Dermis blood vessel endothelial cell (primary cell): Measurements from ENCODE around the gene SMIM32. TPM values are rescaled to one million over a fixed set of nuclear protein-coding genes. Genes with fewer than 3 reads are reported as not detected.

Experiments
- DNase-seq: peaks from one replicate; pipeline ENCODE4 v3.0.0; 2010
- total RNA-seq: library from RNA; depleted of rRNA; stranded (reverse); fragments of >200 nt; gene quantifications from 2 replicates; pipeline ENCODE4 v1.2.3, GENCODE V29; 2014

The SMIM32 gene
- total RNA-seq, 1 donor from 2014 or later = not detected

DNA sequence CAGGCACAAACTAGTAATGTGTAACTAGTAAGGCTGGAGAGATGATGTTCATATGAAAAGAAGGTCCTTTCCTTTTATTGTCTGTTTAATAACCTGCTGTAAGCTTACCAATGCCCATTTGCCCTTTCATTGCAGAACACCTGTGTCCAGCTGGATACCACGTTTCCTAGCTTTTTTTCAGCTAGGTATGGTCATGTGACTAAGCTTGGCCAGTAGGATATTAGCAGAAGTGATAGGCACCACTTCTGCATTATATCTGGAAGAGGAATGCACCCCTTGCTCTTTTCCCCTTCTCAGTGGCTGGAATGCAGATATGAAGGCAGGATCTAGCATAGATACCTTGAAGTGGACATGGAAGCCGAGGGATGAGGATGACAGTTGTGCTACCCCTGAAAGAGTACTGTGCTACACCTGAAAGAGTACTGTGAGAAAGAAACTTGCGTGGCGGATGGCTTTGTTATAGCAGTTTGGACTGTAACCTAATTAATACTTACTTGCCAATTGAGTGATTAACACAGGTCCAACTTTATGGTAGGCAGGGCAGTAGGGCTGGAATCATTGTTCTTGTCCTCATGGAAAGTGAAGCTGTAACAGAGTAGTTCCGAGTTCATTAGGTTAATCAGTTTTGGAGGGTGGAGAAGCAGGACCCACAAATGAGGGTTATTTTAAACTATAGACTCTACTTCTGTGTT, 6.8 kb downstream of the SMIM32 start:
- no peak for DNase-seq

DNA sequence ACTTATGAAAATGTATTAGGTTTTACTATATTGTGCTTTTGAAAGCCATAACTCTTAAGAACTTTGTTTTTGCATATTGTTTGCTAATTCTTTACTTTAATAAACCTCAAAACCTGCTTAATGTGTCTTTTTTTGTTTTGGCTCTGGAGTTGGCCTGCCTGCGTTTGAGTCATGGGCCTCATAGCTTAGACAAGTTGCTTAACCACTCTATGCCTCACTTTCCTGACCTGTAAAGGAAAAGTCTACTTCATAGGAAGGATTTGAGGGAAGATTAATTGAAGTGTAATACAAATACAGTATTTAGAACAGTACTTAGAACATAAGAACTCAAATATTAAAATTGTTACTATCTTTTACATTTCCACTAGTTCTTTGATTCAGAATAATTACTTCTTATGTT, 10.3 kb downstream of the SMIM32 start:
- DNase-seq = no peak

- DNase-seq = peak; percentile 74
Observed at GRCh38 chr5:136174021-136174659, 18.8 kb downstream of the SMIM32 start.

DNA sequence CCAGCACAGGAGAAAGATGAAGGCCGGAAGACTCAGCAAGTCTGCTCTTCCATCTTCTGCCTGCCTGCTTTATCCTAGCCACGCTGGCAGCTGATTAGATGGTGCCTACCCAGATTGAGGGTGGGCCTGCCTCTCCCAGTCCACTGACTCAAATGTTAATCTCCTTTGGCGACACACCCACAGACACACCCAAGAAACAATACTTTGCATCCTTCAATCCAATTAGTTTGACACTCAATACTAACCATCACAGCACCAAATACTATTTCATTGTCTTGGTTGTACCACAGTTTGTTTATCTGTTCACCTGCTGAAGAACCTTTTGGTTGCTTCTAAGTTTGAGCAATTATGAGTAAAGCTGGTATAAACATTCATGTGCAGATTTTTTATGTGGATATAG, 23.7 kb downstream of the SMIM32 start:
- DNase-seq = no peak

DNA sequence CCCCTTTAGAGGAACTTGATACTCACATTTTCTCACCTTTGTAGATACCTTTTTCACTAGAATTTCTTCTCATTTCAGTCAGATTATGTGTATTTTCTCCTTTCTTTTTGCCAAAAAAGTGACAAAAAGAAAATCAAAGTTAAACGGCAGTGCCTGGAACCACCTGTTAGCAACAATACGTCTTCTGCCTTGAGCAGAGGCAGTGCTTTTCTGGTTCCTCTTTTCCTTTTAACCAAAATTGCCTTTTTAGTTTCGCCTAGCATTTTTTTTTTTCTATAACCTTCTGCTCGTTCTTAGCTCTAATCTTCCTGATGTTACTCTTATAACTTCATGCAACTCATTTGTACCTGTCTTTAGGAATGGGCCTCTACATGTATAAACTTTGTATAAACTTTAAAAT, 26.1 kb downstream of the SMIM32 start:
- DNase-seq = no peak

DNA sequence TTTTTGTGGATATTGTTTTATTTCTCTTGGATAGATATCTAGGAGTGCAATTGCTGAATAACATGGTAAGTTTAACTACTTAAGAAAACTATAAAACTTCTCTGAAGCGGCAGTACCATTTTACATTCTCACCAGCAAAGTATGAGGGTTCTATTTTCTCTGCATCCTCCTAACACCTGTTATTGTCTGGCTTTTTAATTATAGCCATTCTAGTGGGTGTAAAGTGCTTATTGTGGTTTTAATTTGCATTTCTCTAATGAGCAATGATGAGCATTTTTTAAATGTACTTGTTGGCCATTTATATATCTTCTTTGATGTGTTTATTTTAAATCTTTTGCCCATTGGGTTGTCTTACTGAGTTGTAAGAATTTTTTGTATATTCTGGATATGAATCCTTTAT, 28.7 kb downstream of the SMIM32 start:
- DNase-seq = no peak

GRCh38 chr5:136162008-136162407, 31.0 kb downstream of the SMIM32 start:
- DNase-seq = no peak

GRCh38 chr5:136159457-136159856, 33.5 kb downstream of the SMIM32 start:
- DNase-seq = no peak

- no peak for DNase-seq
Observed at GRCh38 chr5:136157514-136157913, 35.4 kb downstream of the SMIM32 start.

DNA sequence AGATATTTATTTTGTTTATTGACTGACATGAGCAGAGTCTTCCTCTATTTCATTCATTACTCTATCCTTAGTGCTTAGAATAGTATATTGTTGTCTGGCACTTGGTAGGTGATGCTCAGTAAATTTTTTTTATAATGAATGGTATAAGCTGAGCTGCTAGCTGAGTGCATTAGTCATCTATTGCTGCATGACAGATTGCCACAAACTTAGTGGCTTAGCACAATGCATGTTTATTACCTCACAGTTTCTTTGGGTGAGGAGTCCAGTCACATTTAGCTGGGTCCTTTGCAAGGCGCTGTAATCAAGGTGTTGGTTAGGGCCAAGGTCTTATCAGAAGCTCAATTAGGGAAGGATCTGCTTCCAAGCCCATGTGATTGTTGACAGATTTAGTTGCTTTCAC, 37.2 kb downstream of the SMIM32 start:
- DNase-seq = no peak

DNA sequence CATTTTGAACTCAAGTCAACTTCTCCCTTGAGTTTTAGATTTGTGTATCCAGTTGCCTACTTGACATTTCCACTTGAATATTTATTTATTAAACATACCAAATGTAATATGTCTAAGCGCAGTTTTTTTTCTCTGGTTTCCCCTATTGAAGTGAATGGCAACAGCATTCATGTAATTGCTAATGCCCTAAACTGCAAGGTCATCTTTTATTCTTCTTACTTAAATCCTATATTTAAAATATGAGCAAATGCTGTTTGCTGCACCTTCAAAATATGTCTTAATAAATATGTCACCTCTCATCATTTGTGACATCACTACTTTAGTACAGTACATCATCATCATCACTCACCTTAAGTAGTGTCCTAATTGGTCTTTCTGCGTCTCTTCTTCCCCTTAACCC, 37.9 kb downstream of the SMIM32 start:
- no peak for DNase-seq

DNA sequence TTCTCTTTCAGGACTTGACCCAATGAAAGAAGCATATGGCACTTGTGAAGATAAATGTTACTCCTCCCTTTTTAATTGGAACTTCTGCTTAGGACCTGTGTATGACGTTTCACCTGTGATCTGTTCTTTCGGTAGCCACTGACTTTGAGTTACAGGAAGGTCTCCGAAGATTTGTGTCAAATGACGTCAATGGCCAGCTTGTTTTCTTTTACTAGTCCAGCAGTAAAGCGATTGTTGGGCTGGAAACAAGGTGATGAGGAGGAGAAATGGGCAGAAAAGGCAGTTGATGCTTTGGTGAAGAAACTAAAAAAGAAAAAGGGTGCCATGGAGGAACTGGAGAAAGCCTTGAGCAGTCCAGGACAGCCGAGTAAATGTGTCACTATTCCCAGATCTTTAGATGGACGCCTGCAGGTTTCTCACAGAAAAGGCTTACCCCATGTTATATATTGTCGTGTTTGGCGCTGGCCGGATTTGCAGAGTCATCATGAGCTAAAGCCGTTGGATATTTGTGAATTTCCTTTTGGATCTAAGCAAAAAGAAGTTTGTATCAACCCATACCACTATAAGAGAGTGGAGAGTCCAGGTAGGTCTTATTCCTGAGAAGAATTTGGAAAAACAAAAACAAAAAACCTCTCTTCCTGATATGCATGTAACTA, 39.3 kb downstream of the SMIM32 start:
- DNase-seq = no peak

GRCh38 chr5:136149891-136150290, 43.1 kb downstream of the SMIM32 start:
- DNase-seq = no peak

GRCh38 chr5:136147632-136148031, 45.3 kb downstream of the SMIM32 start:
- no peak for DNase-seq

DNA sequence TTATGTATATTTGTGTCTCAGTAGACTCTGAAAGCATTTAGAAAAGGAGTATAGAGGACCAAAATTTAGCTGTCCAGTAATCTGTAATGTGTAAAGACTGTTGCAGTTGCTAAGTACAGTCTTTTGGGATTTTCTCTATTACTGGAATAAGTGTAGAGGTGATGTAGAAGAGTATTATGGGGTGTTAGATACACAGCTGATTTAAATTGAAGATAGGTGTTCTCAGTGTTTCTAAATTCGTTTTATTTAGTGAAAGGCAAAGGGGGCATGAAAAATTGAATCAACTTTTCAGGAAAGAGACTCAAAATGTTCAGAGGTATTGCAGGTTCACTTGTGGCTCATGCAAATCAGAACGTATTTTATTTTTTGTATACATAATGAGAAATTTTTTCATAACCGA, 46.8 kb downstream of the SMIM32 start:
- DNase-seq = no peak

GRCh38 chr5:136145030-136145429, 47.9 kb downstream of the SMIM32 start:
- DNase-seq = no peak

- no peak for DNase-seq
Observed at GRCh38 chr5:136143763-136144162, 49.2 kb downstream of the SMIM32 start.

DNA sequence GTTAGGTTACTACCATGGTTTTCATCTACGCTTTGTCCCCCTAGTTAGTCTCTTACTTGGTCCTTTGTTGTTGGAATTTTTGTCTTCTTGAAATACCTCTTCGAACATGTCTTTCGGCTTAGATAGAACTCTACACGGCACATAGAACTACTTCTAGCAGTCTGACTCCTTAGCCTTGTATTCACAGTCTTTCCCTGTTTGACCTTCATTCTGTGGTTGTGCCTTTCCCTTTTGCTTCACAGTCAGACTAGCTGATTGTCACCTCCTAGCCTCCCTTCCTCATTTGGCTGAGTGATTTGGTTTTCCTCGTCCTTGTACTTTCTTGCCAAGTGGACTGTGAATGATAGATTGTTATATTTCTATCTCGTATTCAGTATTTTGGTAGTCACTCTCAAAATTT, 49.6 kb downstream of the SMIM32 start:
- no peak for DNase-seq

DNA sequence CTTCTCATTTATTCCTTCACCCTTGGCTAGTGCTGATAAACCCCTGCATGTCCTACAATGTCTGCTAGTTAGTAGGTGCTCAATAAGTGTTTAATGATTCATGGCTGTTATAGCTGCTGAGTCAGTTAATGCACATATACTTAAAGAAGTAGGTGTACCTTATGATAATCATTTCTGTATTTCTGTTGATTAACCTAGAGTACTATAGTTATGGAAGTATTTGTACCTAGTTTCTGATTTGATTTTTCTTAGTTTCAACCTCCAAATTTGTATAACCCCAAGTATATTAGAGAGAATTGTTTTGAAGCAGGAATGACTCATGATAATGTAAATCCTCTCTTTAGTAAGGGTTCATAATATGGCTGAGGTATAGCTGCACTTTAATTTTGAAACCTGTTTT, 51.4 kb downstream of the SMIM32 start:
- DNase-seq = no peak

Other genes starting within 250 kb of the SMIM32 start
- gene LECT2, start 238.2 kb downstream of the SMIM32 start, total RNA-seq = not detected in 2 replicates
- gene TGFBI, start 164.2 kb downstream of the SMIM32 start, total RNA-seq = 3.9 and 9.5 TPM in 2 replicates
- 41.4 and 49.5 TPM in 2 replicates for gene SMAD5, start 60.3 kb downstream of the SMIM32 start, total RNA-seq
- not detected in 2 replicates for gene TRPC7, start 172.4 kb upstream of the SMIM32 start, total RNA-seq